ENCODE results near the gene SH3GLB2.

Gene SH3GLB2

DNA sequence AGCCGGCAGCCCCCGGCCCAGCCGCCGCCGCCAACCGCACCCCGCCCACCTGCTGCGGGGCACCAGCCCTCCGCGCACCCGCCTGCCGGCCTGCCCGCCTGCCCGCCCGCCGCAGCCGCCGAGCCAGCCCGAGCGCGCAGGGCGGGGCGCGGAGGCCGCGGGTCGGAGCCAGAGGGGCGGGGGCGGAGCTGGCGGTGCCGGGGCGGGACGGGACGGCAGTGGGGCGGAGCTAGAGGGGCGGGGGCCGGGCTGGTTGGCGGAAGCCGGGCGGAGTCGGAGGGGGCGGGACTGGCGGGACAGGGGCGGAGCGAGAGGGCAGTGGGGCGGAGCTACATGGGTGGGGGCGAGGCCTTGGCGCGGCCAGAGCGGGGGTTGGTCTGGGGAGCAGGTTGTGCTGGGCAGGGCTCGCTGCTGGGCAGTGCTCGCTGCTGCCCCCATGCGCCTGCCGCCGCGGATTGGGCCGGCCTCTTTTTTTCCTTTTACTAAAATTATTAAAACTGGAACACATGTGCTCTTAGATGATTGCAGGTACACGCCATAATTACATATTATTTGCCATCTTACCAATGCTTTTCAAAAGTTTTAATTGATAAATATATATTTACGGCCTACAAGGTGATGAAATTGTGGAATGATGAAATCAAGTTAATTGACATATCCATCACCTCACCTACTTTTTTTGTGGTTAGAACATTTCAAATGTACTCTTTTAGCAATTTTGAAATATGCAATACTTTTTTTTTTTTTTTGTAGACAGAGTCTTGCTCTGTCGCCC lies at the start of gene SH3GLB2:
SH3GLB2 (minus strand) TSS at position 140 of the 775 bp plus-strand sequence. CDS start 177 bp downstream, outside the sequence.
- DNase-seq: peak; percentile 76 to 82

DNA sequence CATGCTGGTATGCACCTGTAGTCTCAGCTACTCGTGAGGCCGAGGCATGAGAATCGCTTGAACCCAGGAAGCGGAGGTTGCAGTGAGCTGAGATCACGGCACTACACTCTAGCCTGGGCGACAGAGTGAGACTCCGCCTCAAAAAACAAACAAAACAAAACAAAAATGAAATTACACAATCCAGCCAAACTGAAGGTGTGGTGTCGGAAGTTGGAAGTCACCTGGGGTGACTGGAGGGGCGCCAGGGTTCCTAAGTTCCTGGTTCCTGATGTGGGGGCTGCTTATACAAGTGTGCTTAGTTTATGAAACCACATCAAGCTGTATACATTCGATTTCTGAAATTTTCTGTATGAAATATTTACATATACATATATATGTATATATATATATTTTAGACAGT lies 49.1 kb upstream of the SH3GLB2 start:
- DNase-seq: no peak

DNA sequence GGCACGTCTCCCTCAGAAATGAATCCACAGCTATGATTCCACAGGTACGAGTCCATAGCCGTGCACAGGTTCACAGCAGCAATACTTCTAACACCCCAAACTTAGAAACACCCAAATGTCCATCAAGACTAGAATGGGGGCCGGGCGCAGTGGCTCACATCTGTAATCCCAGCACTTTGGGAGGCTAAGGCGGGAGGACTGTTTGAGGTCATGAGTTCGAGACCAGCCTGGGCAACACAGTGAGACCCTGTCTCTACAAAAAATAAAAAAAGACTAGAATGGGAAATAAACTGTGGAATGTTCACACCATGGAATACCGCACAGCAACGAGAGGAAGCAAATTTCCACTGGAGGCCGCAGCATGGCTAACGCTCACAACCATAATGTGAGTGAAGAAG lies 48.5 kb upstream of the SH3GLB2 start:
- no peak for DNase-seq

DNA sequence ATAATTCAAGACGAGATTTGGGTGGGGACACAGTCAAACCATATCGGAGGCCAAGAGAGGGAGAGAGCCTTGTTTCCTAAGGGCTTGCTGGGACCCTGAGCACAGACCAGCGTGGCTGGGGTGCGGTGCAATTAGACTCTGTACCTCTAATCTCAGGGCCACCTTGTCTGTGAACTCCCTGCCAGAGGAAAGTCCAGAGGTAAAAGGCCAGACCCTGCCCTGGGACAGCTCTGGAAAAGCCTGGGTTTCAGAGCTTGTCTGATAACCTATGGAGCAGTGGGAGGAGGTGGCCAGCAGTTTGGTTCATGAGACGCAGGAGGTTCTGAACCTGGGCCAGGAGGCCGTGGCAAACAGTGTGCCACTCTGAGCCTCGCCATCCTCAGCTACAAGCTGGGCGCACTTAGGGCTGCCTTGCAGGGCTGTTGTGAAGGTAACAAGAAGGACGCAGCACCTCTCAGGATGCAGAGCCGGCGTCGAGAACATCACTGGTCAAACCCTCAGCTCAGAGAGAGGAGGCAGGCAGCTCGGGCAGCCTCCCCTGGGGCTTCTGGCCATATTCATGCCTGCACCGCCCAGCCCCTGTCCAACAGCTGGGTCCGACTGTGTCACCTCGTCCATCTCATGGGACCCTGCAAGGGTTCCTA lies 48.0 kb upstream of the SH3GLB2 start:
- DNase-seq: no peak

GRCh38 chr9:129074106-129074505 lies 46.0 kb upstream of the SH3GLB2 start:
- DNase-seq: no peak

DNA sequence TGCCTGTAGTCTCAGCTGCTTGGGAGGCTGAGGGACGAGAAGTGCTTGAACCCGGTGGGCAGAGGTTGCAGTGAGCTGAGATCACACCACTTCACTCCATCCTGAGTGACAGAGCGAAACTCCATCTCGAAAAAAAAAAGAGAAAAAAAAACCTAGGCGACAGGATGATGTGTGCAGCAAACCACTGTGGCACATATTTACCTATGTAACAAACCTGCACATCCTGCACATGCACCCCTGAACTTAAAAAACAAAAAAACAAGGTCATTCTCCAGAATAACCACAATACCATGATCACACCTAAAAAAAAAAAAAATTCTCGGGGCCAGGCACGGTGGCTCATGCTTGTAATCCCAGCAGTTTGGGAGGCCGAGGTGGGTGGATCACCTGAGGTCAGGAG lies 45.3 kb upstream of the SH3GLB2 start:
- no peak for DNase-seq

- DNase-seq: no peak
Observed at GRCh38 chr9:129072171-129072570, 44.0 kb upstream of the SH3GLB2 start.

GRCh38 chr9:129071526-129072126 lies 43.5 kb upstream of the SH3GLB2 start:
- no peak for DNase-seq

- DNase-seq: no peak
Observed at GRCh38 chr9:129070696-129071525, 42.8 kb upstream of the SH3GLB2 start.

- DNase-seq: no peak
Observed at GRCh38 chr9:129069862-129070641, 41.9 kb upstream of the SH3GLB2 start.

DNA sequence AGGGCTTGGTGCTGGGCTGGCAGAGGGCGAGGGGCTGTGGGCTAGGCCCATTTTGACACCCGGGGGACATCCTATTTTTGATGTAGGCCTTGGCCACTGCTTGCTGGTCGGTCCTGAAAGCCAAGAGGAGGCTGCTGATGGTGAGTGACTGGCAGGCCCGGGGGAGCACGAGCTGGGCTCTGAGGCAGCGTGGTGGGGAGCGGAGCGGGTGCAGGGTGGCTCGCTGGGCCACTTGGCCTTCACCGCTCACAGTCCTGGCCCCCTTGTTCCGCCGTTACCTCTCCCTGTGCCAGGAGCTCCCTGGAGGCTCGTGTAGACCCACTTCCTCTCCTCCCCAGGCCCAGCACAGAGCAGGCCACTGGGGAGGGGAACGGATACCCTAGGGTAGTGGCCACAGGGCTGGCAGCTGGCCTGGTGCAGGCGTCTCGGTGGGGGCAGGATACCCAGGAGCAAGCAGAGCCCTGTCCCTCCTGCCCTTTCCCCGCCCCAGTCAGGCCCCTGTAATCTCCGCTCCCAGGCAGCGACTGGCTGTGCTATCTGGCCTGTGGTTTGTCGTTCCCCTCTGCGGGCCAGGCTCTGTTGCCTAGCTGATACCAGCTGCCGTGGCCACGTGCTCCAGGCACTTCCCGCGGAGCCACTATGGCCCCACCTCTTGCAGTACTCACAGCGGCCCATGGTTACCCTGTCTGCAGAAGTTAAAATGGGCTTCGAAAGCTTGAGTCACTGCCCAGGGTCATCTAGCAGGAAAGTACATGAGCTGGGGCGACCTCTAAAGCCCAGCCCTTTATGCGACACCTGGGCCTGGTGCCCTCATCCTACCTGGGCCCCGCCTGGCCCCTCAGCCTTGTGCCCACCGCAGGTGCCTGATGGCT lies 41.1 kb upstream of the SH3GLB2 start:
- DNase-seq: no peak

GRCh38 chr9:129068110-129068509 lies 40.0 kb upstream of the SH3GLB2 start:
- no peak for DNase-seq

GRCh38 chr9:129064499-129064908 lies 36.4 kb upstream of the SH3GLB2 start:
- DNase-seq: no peak

GRCh38 chr9:129063061-129063460 lies 34.9 kb upstream of the SH3GLB2 start:
- DNase-seq: no peak

DNA sequence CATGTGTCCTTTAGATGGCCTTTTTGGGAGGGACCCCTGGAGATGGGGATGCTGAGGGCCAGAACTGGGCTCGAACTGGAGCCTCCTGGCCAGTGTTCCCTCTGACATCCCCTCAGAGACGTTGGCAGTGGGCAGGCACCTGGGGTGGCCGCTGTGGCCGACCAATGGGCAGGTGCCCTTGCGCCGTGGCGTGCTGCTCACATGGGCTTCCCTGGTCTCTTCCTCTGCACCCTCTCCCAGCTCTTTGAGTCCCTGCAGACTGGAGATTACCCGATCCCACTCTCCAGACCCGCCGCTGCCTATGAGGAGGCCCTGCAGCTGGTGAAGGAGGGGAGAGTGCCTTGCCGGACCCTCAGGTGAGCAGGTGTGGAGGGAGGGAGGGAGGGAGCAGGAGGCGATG lies 32.9 kb upstream of the SH3GLB2 start:
- no peak for DNase-seq

GRCh38 chr9:129059796-129060785 lies 32.0 kb upstream of the SH3GLB2 start:
- no peak for DNase-seq

DNA sequence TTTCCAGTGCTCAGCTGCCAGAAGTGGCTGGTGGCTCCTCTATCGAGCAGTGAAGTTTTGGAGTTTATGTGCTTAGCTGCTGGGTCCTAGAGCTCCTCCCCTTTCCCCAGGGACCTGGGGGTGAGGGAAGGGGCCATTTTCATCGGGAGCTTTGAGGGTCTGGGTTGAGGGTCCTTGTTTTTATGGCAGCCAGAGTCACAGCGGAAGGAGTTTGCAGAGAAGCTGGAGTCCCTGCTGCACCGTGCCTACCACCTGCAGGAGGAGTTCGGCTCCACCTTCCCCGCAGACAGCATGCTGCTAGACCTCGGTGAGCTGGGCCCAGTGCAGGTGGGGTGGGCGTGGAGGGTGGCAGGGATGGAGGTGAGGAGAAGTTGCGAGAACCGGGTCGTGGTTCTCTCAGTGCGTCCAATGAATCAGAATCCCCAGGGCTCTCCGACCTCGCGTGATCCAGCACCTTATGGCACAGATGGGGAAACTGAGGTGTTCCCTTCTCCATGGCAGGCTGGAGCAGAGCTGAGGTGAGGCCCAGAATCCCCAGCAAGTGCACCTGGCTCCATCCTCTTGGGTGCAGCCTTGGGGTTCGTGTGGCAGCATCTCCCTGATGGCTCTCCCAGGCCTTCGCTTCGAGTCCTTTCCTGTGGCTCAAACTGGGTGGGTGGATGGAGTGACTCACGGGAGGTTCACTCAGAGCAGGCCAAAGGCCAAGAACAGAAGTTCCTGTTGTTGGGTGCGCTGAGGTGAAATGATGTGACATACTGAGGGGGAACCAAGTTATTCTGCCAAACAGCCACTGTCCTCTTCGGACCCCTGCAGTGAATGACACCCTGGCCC lies 31.0 kb upstream of the SH3GLB2 start:
- DNase-seq: no peak

DNA sequence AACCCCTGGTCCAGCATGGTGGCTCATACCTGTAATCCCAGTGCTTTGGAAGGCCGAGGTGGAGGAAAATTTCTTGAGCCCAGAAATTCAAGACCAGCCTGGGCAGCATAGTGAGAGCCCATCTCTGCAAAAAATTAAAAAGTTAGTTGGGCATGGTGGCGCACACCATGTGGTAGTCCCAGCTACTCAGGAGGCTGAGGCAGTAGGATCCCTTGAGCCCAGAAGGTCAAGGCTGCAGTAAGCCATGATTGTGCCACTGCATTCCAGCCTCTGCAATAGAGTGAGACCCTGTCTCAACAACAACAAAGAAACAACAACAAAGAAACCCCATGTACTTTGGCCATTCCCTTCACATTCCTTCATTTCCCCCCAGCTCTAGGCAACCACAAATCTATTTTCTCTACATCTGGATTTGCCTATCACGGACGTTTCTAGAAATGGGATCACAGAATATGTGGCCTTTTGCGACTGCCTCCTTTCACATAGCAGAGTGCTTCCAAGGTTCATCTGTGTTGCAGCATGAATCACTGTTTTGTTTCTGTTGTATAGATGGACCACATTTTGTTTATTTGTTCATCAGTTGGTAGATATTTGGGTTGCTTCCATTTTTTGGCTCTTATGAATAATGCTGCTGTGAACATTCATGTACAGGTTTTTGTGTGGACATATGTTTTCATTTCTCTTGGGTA lies 26.2 kb upstream of the SH3GLB2 start:
- no peak for DNase-seq

All from NCI-H1930 (cell line).